Muscle of arm (tissue), 14 donors: ENCODE data around the gene STARD5. TPM values are rescaled to one million over a fixed set of nuclear protein-coding genes. Genes with fewer than 3 reads are reported as not detected.
"Not testable (repeated sequence)": the region's sequence is repeated elsewhere in the genome, so short reads cannot be mapped to it uniquely, and the experiment has no call there.

Source experiments
- DNase-seq: peaks from one replicate; pipeline ENCODE4 v3.0.0-alpha.2; 2013
- long read RNA-seq, 11 donors: transcript quantifications; one replicate each; lab custom pipeline, GENCODE V29; 2026
- polyA plus RNA-seq, 12 donors: library from polyadenylated mRNA; unstranded; fragments of 120-200 nt; gene quantifications; one replicate each; pipeline ENCODE4 v1.2.1, GENCODE V29; 2013; ENCODE audit not compliant: insufficient read length in 12 of 12

STARD5 gene
- polyA plus RNA-seq = 10 to 100 TPM in 1 of 12 donors, 1 to 10 TPM in 10, not detected in 1; 2.0 to 15.8 (median 4.5) TPM
- long read RNA-seq, donor 1, full-length matches to known transcripts = 7 of 13 reads
- long read RNA-seq, donor 1, partial matches to known transcripts = 0 of 13 reads
- long read RNA-seq, donor 1, other reads (novel, unspliced or antisense) = 6 of 13 reads
- long read RNA-seq, donor 2, full-length matches to known transcripts = 1 of 1 reads
- long read RNA-seq, donor 2, partial matches to known transcripts = 0 of 1 reads
- long read RNA-seq, donor 2, other reads (novel, unspliced or antisense) = 0 of 1 reads
- long read RNA-seq, donor 3, full-length matches to known transcripts = 1 of 1 reads
- long read RNA-seq, donor 3, partial matches to known transcripts = 0 of 1 reads
- long read RNA-seq, donor 3, other reads (novel, unspliced or antisense) = 0 of 1 reads
- long read RNA-seq, donor 4, partial matches to known transcripts = 0 of 1 reads
- long read RNA-seq, donor 4, other reads (novel, unspliced or antisense) = 0 of 1 reads
- long read RNA-seq, donor 5, full-length matches to known transcripts = 1 of 1 reads
- long read RNA-seq, donor 5, partial matches to known transcripts = 0 of 1 reads
- long read RNA-seq, donor 5, other reads (novel, unspliced or antisense) = 0 of 1 reads
- long read RNA-seq, donor 6 = 0 reads
- long read RNA-seq, donor 7 = 0 reads
- long read RNA-seq, donor 8, full-length matches to known transcripts = 2 of 2 reads
- long read RNA-seq, donor 8, partial matches to known transcripts = 0 of 2 reads
- long read RNA-seq, donor 8, other reads (novel, unspliced or antisense) = 0 of 2 reads
- long read RNA-seq, donor 9 = 0 reads
- long read RNA-seq, donor 10 = 0 reads
- long read RNA-seq, donor 11, partial matches to known transcripts = 0 of 1 reads
- long read RNA-seq, donor 11, other reads (novel, unspliced or antisense) = 0 of 1 reads

GRCh38 chr15:81323944-81324881, at the start of gene STARD5:
STARD5 (minus strand) TSS chr15:81324141; CDS start chr15:81324099, 42 bp downstream.
- peak; percentile 97 for DNase-seq

- no peak for DNase-seq
These were observed 49.2 kb upstream of the STARD5 start for GRCh38 chr15:81373176-81373575.

- no peak for DNase-seq
These were observed 48.6 kb upstream of the STARD5 start for GRCh38 chr15:81372575-81372974.

GRCh38 chr15:81363718-81364500, 40.0 kb upstream of the STARD5 start:
- peak; percentile 59 for DNase-seq

- DNase-seq = peak; percentile 40
These were observed 39.3 kb upstream of the STARD5 start for GRCh38 chr15:81363276-81363675.

- DNase-seq = no peak
These were observed 38.8 kb upstream of the STARD5 start for GRCh38 chr15:81362790-81363189.

GRCh38 chr15:81361891-81362290, 38.0 kb upstream of the STARD5 start:
- DNase-seq = no peak

- no peak for DNase-seq
These were observed 36.5 kb upstream of the STARD5 start for GRCh38 chr15:81360491-81360890.

GRCh38 chr15:81358248-81358647, 34.3 kb upstream of the STARD5 start:
- DNase-seq = no peak

- DNase-seq = no peak
These were observed 33.3 kb upstream of the STARD5 start for GRCh38 chr15:81357180-81357686.

- no peak for DNase-seq
These were observed 32.3 kb upstream of the STARD5 start for GRCh38 chr15:81356252-81356651.

- DNase-seq = no peak
These were observed 27.7 kb upstream of the STARD5 start for GRCh38 chr15:81351651-81352050.

- no peak for DNase-seq
These were observed 25.3 kb upstream of the STARD5 start for GRCh38 chr15:81349271-81349670.

- not testable (repeated sequence) for DNase-seq
These were observed 24.8 kb upstream of the STARD5 start for GRCh38 chr15:81348691-81349090.

- DNase-seq = no peak
These were observed 24.0 kb upstream of the STARD5 start for GRCh38 chr15:81347910-81348309.

GRCh38 chr15:81346611-81347010, 22.7 kb upstream of the STARD5 start:
- DNase-seq = no peak

- no peak for DNase-seq
These were observed 19.4 kb upstream of the STARD5 start for GRCh38 chr15:81343371-81343770.

GRCh38 chr15:81341351-81341750, 17.4 kb upstream of the STARD5 start:
- no peak for DNase-seq

- DNase-seq = no peak
These were observed 15.9 kb upstream of the STARD5 start for GRCh38 chr15:81339851-81340250.

- DNase-seq = no peak
These were observed 15.4 kb upstream of the STARD5 start for GRCh38 chr15:81339321-81339720.
